ENCODE data around the gene DTD1. TPM values are rescaled to one million over a fixed set of nuclear protein-coding genes. Genes with fewer than 3 reads are reported as not detected.

DTD1 gene
- total RNA-seq, 1 experiment from 2014 or later: 16.6 TPM

GRCh38 chr20:18614244-18614643 lies 26.4 kb downstream of the DTD1 start:
- Histone ChIP-seq H3K27ac (ENCODE audit: low read depth, low read length, poor library complexity, severe bottlenecking) (no peak overlapping the region), H3K4me3 (ENCODE audit: low read depth, low read length, poor library complexity, severe bottlenecking) (no peak overlapping the region), H3K4me1 (ENCODE audit: insufficient read depth, low read length, poor library complexity, severe bottlenecking) (no peaks in the 10 kb centered on the region), H3K9me3 (ENCODE audit: low read depth, low read length, poor library complexity, severe bottlenecking) (no peaks in the 10 kb centered on the region), H3K36me3 (ENCODE audit: insufficient read depth, low read length, poor library complexity, severe bottlenecking) (no peaks in the 10 kb centered on the region), H3K27me3 (replicated peaks; ENCODE audit: insufficient read depth, low read depth, low read length, poor library complexity) (no peaks in the 10 kb centered on the region)
- intact Hi-C loops (cut with micrococcal nuclease; ENCODE audit: unreplicated experiment): no loop called here
- BruUV-seq (replicated peaks): no TSS peak
- ChIA-PET POLR2A (ENCODE audit: low non-redundant PET) (no interaction called here), CTCF (interaction anchor here (1.5 kb wide), 1 partner anchor 18 kb away, joined by 4 read pairs; no protein-coding TSS in a partner anchor)
- DNase-seq (ENCODE audit: low spot score): no peak
- no peak for TF ChIP-seq EZH2 (IDR thresholded peaks at IDR 0.05; ENCODE audit: borderline replicate concordance, low read depth, low read length, poor library complexity, severe bottlenecking)
- TF ChIP-seq, protein P1, sequence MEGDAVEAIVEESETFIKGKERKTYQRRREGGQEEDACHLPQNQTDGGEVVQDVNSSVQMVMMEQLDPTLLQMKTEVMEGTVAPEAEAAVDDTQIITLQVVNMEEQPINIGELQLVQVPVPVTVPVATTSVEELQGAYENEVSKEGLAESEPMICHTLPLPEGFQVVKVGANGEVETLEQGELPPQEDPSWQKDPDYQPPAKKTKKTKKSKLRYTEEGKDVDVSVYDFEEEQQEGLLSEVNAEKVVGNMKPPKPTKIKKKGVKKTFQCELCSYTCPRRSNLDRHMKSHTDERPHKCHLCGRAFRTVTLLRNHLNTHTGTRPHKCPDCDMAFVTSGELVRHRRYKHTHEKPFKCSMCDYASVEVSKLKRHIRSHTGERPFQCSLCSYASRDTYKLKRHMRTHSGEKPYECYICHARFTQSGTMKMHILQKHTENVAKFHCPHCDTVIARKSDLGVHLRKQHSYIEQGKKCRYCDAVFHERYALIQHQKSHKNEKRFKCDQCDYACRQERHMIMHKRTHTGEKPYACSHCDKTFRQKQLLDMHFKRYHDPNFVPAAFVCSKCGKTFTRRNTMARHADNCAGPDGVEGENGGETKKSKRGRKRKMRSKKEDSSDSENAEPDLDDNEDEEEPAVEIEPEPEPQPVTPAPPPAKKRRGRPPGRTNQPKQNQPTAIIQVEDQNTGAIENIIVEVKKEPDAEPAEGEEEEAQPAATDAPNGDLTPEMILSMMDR (conservative IDR thresholded peaks at IDR 0.05; ENCODE audit: low read depth, low read length): no peak

DNA sequence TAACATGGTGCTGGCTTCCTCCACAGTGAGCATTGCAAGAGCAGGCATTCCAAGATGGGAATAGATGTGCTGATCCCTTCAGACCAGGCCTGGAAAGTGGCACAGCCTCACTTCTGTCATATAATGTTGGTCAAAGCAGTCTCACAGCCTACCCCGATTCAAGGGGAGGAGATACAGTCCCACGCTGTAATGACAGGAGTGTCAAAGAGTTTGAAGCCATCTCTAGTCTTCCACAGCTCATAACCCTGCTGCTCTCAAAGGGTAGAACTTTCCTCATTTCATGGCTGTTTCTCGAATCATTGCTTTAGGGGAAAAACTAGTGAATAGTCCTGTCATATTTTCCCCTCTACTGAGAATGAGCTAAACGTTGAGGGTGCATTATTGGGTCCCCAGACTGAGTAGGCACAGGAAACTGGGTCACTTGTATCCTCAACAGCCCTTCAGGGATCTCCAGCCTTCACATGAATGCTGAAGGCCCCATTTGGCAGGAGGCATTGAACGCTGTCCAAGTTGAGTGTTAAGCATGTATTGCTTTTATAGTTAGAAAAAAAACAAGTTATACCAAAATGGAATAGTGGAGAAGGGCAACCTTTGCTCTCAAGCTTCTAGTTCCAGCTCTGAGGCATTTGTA lies 27.3 kb downstream of the DTD1 start:
- ChIA-PET CTCF (interaction anchor here (1.5 kb wide), 1 partner anchor 17 kb away, joined by 4 read pairs; no protein-coding TSS in a partner anchor), POLR2A (ENCODE audit: low non-redundant PET) (no interaction called here)
- no TSS peak for BruUV-seq (replicated peaks)
- DNase-seq (ENCODE audit: low spot score): no peak
- intact Hi-C loops (cut with micrococcal nuclease; ENCODE audit: unreplicated experiment): no loop called here
- H3K27ac ChIP-seq (ENCODE audit: low read depth, low read length, poor library complexity, severe bottlenecking): no peak overlapping the region
- TF ChIP-seq EZH2 (IDR thresholded peaks at IDR 0.05; ENCODE audit: borderline replicate concordance, low read depth, low read length, poor library complexity, severe bottlenecking): no peak
- TF ChIP-seq, protein P1 (conservative IDR thresholded peaks at IDR 0.05; ENCODE audit: low read depth, low read length): no peak
- no peaks in the 10 kb centered on the region for H3K9me3 ChIP-seq (ENCODE audit: low read depth, low read length, poor library complexity, severe bottlenecking)
- H3K27me3 ChIP-seq (replicated peaks; ENCODE audit: insufficient read depth, low read depth, low read length, poor library complexity): no peaks in the 10 kb centered on the region
- no peak overlapping the region for H3K4me3 ChIP-seq (ENCODE audit: low read depth, low read length, poor library complexity, severe bottlenecking)
- no peaks in the 10 kb centered on the region for H3K4me1 ChIP-seq (ENCODE audit: insufficient read depth, low read length, poor library complexity, severe bottlenecking)
- no peaks in the 10 kb centered on the region for H3K36me3 ChIP-seq (ENCODE audit: insufficient read depth, low read length, poor library complexity, severe bottlenecking)

DNA sequence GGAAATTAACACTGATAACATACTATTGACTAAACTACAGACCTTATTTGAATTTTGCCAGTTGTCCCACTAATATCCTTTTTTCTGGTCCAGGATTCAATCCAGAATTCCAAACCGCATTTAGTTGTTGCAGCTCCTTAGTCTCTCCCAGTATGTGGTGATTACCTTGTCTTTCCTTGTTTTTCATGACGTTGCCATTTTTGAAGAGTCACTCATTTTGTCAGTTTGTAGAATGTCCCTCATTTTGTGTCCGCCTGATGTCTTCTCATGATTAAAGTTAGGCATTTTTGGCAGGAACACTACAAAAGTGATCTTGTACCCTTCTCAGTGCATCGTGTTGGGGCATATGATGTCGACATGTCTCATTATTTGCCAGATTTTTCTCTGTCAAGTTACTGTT lies 33.1 kb downstream of the DTD1 start:
- Histone ChIP-seq H3K9me3 (ENCODE audit: low read depth, low read length, poor library complexity, severe bottlenecking) (no peaks in the 10 kb centered on the region), H3K27ac (ENCODE audit: low read depth, low read length, poor library complexity, severe bottlenecking) (no peak overlapping the region), H3K4me3 (ENCODE audit: low read depth, low read length, poor library complexity, severe bottlenecking) (no peak overlapping the region), H3K27me3 (replicated peaks; ENCODE audit: insufficient read depth, low read depth, low read length, poor library complexity) (no peaks in the 10 kb centered on the region), H3K4me1 (ENCODE audit: insufficient read depth, low read length, poor library complexity, severe bottlenecking) (peaks cover 2% of the 10 kb centered on the region), H3K36me3 (ENCODE audit: insufficient read depth, low read length, poor library complexity, severe bottlenecking) (no peaks in the 10 kb centered on the region)
- BruUV-seq (replicated peaks): no TSS peak
- POLR2A ChIA-PET (ENCODE audit: low non-redundant PET): no interaction called here
- intact Hi-C loops (cut with micrococcal nuclease; ENCODE audit: unreplicated experiment): no loop called here
- CTCF ChIA-PET: no interaction called here
- TF ChIP-seq, protein P1 (conservative IDR thresholded peaks at IDR 0.05; ENCODE audit: low read depth, low read length): no peak
- TF ChIP-seq EZH2 (IDR thresholded peaks at IDR 0.05; ENCODE audit: borderline replicate concordance, low read depth, low read length, poor library complexity, severe bottlenecking): no peak
- DNase-seq (ENCODE audit: low spot score): no peak

Measured in A673 (cell line).